Measurements from ENCODE around the gene CCN5. TPM values are rescaled to one million over a fixed set of nuclear protein-coding genes. Genes with fewer than 3 reads are reported as not detected.

Gene CCN5
- total and polyA plus RNA-seq, 2 of the 13 experiments (the other 11 are each of a cell fraction or from before 2014, with no cell fraction given): 0.12 TPM; not detected in 1

DNA sequence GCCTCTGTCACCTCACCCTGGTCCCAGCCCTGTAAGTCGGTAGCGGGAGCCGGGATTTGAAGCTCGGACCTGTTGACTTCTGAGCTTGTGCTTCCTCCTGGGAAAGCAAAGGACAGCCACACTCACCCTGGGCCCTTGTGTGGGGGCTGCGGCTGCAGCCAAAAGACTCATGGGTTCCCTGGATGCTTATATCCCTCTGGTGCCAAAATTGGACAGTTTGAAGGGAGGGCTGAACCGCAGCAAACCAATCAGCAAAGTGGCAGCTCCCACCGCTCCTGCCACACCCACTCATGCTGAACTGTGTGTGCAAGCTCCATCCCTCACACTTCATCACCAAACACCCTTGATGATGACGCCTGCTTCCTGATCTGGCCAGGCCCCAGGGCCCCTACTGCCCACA lies 3.9 kb upstream of the CCN5 start:
- intact Hi-C loops (cut with micrococcal nuclease; ENCODE audit: unreplicated experiment) (no loop called here), in situ Hi-C loops (cut with HindIII; ENCODE audit: extremely low pct_ligation_motif_present, low pct_unique_long_range_greater_than_20kb) (no loop called here)
- no peaks in the 10 kb centered on the region for H3K9me3 ChIP-seq (ENCODE audit: low read length)
- DNase-seq (ENCODE audit: low spot score) (no peak), FAIRE-seq (no peak), ATAC-seq (no peak)
- H3K36me3 ChIP-seq (replicated peaks in 1 of 2; ENCODE audit: control insufficient read depth in 1 of 2, insufficient read depth in 2 of 2, low read length in 2 of 2): no peaks in the 10 kb centered on the region
- no peaks in the 10 kb centered on the region for H3K79me2 ChIP-seq (ENCODE audit: insufficient read depth, low read length)
- peaks cover 6 to 45% of the 10 kb centered on the region in 2 experiments; a peak in 3 of 5 replicates for H3K27me3 ChIP-seq (ENCODE audit: control insufficient read depth in 1 of 2, insufficient read depth in 2 of 2, low read length in 2 of 2)
- no peaks in the 10 kb centered on the region for H4K20me1 ChIP-seq (ENCODE audit: insufficient read depth, low read length)
- ChIA-PET POLR2A (no interaction called here), CTCF (ENCODE audit: low intra/inter-chr PET ratio, low total read pairs) (no interaction called here)
- no peak overlapping the region for H3K4me2 ChIP-seq (ENCODE audit: low read depth, low read length)
- no peak overlapping the region for H3K4me3 ChIP-seq (replicated peaks in 1 of 3; ENCODE audit: insufficient read depth in 1 of 3, low read depth in 2 of 3, low read length in 3 of 3)
- H2AFZ ChIP-seq (ENCODE audit: low read length): no peak overlapping the region
- peaks cover 15% of the 10 kb centered on the region for H3K4me1 ChIP-seq (ENCODE audit: insufficient read depth, low read length)
- 33% methylated on average over 6 of the region's 8 CpGs for WGBS (ENCODE audit: low lambda C conversion rate)
- no peak overlapping the region for H3K9ac ChIP-seq (ENCODE audit: insufficient read depth, low read depth, low read length)
- no peak for TF ChIP-seq CCDC6 (CRISPR knock-in tag; IDR thresholded peaks at IDR 0.05)
- TF ChIP-seq ZNF761 (CRISPR knock-in tag; conservative IDR thresholded peaks at IDR 0.05): no peak
- no peak for TF ChIP-seq ZNF564 (CRISPR knock-in tag; IDR thresholded peaks at IDR 0.05)
- BruUV-seq (replicated peaks): no TSS peak
- no peak overlapping the region for H3K27ac ChIP-seq (ENCODE audit: extremely low read length, insufficient read depth, low read length)

- no peaks in the 10 kb centered on the region for H3K9me3 ChIP-seq (ENCODE audit: low read length)
- no peak overlapping the region for H3K27ac ChIP-seq (ENCODE audit: extremely low read length, insufficient read depth, low read length)
- BruUV-seq (replicated peaks): no TSS peak
- H2AFZ ChIP-seq (ENCODE audit: low read length): no peak overlapping the region
- no peaks in the 10 kb centered on the region for H3K36me3 ChIP-seq (replicated peaks in 1 of 2; ENCODE audit: control insufficient read depth in 1 of 2, insufficient read depth in 2 of 2, low read length in 2 of 2)
- DNase-seq (ENCODE audit: low spot score) (no peak), ATAC-seq (peak; percentile 6; the same call in 1 of the 3 replicates), FAIRE-seq (no peak)
- H3K4me3 ChIP-seq (replicated peaks in 1 of 3; ENCODE audit: insufficient read depth in 1 of 3, low read depth in 2 of 3, low read length in 3 of 3): peak overlapping the region in 1 of 3 experiments; percentile 21; a peak in 1 of 6 replicates
- 59% methylated on average over 12 of the region's 13 CpGs for WGBS (ENCODE audit: low lambda C conversion rate)
- no peaks in the 10 kb centered on the region for H3K79me2 ChIP-seq (ENCODE audit: insufficient read depth, low read length)
- ChIA-PET CTCF (ENCODE audit: low intra/inter-chr PET ratio, low total read pairs) (no interaction called here), POLR2A (no interaction called here)
- intact Hi-C loops (cut with micrococcal nuclease; ENCODE audit: unreplicated experiment) (no loop called here), in situ Hi-C loops (cut with HindIII; ENCODE audit: extremely low pct_ligation_motif_present, low pct_unique_long_range_greater_than_20kb) (no loop called here)
- no peak overlapping the region for H3K9ac ChIP-seq (ENCODE audit: insufficient read depth, low read depth, low read length)
- H3K4me2 ChIP-seq (ENCODE audit: low read depth, low read length): peak overlapping the region; percentile 33; the same call in 1 of the 2 replicates
- no peaks in the 10 kb centered on the region for H4K20me1 ChIP-seq (ENCODE audit: insufficient read depth, low read length)
- H3K4me1 ChIP-seq (ENCODE audit: insufficient read depth, low read length): peaks cover 15% of the 10 kb centered on the region
- H3K27me3 ChIP-seq (ENCODE audit: control insufficient read depth in 1 of 2, insufficient read depth in 2 of 2, low read length in 2 of 2): peaks cover 7 to 42% of the 10 kb centered on the region in 2 experiments; a peak in 3 of 5 replicates
- no peak for TF ChIP-seq ZNF878 (CRISPR knock-in tag; IDR thresholded peaks at IDR 0.05)
- TF ChIP-seq, protein P1, sequence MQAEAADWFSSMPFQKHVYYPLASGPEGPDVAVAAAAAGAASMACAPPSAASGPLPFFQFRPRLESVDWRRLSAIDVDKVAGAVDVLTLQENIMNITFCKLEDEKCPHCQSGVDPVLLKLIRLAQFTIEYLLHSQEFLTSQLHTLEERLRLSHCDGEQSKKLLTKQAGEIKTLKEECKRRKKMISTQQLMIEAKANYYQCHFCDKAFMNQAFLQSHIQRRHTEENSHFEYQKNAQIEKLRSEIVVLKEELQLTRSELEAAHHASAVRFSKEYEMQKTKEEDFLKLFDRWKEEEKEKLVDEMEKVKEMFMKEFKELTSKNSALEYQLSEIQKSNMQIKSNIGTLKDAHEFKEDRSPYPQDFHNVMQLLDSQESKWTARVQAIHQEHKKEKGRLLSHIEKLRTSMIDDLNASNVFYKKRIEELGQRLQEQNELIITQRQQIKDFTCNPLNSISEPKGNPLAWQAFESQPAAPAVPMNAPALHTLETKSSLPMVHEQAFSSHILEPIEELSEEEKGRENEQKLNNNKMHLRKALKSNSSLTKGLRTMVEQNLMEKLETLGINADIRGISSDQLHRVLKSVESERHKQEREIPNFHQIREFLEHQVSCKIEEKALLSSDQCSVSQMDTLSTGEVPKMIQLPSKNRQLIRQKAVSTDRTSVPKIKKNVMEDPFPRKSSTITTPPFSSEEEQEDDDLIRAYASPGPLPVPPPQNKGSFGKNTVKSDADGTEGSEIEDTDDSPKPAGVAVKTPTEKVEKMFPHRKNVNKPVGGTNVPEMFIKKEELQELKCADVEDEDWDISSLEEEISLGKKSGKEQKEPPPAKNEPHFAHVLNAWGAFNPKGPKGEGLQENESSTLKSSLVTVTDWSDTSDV (CRISPR knock-in tag; IDR thresholded peaks at IDR 0.05): no peak
- no peak for TF ChIP-seq TGIF2 (CRISPR knock-in tag; IDR thresholded peaks at IDR 0.05)
- no peak for TF ChIP-seq MNT (IDR thresholded peaks at IDR 0.05)
- no peak for TF ChIP-seq RORA (CRISPR knock-in tag; IDR thresholded peaks at IDR 0.05)
- TF ChIP-seq HIVEP1 (CRISPR knock-in tag; IDR thresholded peaks at IDR 0.05): peak; percentile 16; the same call in 1 of the 2 replicates
- no peak for TF ChIP-seq FOXK2 (IDR thresholded peaks at IDR 0.05)
- no peak for TF ChIP-seq BCL6 (CRISPR knock-in tag; IDR thresholded peaks at IDR 0.05)
- peak; percentile 42 for TF ChIP-seq ZNF883 (CRISPR knock-in tag; IDR thresholded peaks at IDR 0.05; ENCODE audit: not compliant biosample characterization)
- TF ChIP-seq TBX2 (CRISPR knock-in tag; IDR thresholded peaks at IDR 0.05; ENCODE audit: borderline replicate concordance): peak; percentile 34
- TF ChIP-seq ZNF484 (CRISPR knock-in tag; IDR thresholded peaks at IDR 0.05; ENCODE audit: borderline replicate concordance, low read depth): no peak
- TF ChIP-seq CBX2 (IDR thresholded peaks at IDR 0.05; ENCODE audit: low read depth, low read length): no peak
- TF ChIP-seq CBX2 (CRISPR knock-in tag; IDR thresholded peaks at IDR 0.05; ENCODE audit: low read depth): no peak
Observed at GRCh38 chr20:44714102-44714700, 968 bp upstream of the CCN5 start.
